ENCODE data around the gene HPN.
A peak's percentile ranks its signal among the peaks of the same experiment; 100 is the strongest.

The HPN gene

GRCh38 chr19:35039881-35040825 lies 1.4 kb upstream of the HPN start:
- H3K27ac ChIP-seq, result peak overlapping the region; percentile 98
- TF ChIP-seq CTCF (conservative IDR thresholded peaks at IDR 0.05), result no peak

- peak overlapping the region; percentile 98 for H3K27ac ChIP-seq
- no peak for TF ChIP-seq CTCF (conservative IDR thresholded peaks at IDR 0.05)
Measured at GRCh38 chr19:35040826-35041547, 534 bp upstream of the HPN start.

- no peak for TF ChIP-seq CTCF (conservative IDR thresholded peaks at IDR 0.05)
- H3K27ac ChIP-seq, result peak overlapping the region; percentile 98
Measured at GRCh38 chr19:35042056-35042730, 672 bp downstream of the HPN start.

GRCh38 chr19:35042954-35043604 lies 1.6 kb downstream of the HPN start:
- TF ChIP-seq CTCF (conservative IDR thresholded peaks at IDR 0.05), result no peak
- peak overlapping the region; percentile 98 for H3K27ac ChIP-seq

GRCh38 chr19:35043906-35044305 lies 2.4 kb downstream of the HPN start:
- TF ChIP-seq CTCF (conservative IDR thresholded peaks at IDR 0.05), result no peak
- H3K27ac ChIP-seq, result peak overlapping the region; percentile 98

- H3K27ac ChIP-seq, result peak overlapping the region; percentile 98
- TF ChIP-seq CTCF (conservative IDR thresholded peaks at IDR 0.05), result peak; percentile 96
Measured at GRCh38 chr19:35044317-35045117, 3.0 kb downstream of the HPN start.

Data from VCaP (cell line).